OCI-LY7 (cell line): ENCODE results near the gene ATP2C1.
"Not testable (repeated sequence)": the region's sequence is repeated elsewhere in the genome, so short reads cannot be mapped to it uniquely, and the experiment has no call there.

Experiments used
- EZH2phosphoT487 ChIP-seq: fragments of 200-600 bp; sonication (generic); IDR thresholded peaks from 2 replicates; pipeline ENCODE4 v1.6.1; 2018; ENCODE audit warnings: low read depth, borderline replicate concordance, mild to moderate bottlenecking, mixed run types, antibody characterized with exemption, low read length, moderate library complexity, mixed read lengths
- TF ChIP-seq, protein P1 (sequence below): fragments of 200-600 bp; sonication (generic); conservative IDR thresholded peaks from 2 replicates; pipeline ENCODE4 v1.5.1; 2014; ENCODE audit warnings: mild to moderate bottlenecking, antibody characterized with exemption, low read length, moderate library complexity, mixed read lengths

DNA sequence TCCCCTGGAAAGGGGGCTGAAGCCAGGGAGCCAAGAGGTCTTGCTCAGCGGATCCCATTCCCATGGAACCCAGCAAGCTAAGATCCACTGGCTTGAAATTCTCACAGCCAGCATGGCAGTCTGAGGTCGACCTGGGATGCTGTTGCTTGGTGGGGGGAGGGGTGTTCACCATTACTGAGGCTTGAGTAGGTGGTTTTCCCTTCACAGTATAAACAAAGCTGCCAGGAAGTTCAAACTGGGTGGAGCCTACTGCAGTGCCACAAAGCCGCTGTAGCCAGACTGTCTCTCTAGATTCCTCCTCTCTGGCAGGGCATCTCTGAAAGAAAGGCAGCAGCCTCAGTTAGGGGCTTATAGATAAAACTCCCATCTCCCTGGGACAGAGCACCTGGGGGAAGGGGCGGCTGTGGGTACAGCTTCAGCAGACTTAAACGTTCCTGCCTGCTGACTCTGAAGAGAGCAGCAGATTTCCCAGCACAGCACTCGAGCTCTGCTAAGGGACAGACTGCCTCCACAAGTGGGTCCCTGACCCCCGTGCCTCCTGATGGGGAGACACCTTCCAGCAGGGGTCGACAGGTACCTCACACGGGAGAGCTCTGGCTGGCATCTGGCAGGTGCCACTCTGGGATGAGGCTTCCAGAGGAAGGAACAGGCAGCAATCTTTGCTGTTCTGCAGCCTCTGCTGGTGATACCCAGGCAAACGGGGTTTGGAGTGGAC is 148.5 kb downstream of the ATP2C1 start:
- TF ChIP-seq, protein P1, sequence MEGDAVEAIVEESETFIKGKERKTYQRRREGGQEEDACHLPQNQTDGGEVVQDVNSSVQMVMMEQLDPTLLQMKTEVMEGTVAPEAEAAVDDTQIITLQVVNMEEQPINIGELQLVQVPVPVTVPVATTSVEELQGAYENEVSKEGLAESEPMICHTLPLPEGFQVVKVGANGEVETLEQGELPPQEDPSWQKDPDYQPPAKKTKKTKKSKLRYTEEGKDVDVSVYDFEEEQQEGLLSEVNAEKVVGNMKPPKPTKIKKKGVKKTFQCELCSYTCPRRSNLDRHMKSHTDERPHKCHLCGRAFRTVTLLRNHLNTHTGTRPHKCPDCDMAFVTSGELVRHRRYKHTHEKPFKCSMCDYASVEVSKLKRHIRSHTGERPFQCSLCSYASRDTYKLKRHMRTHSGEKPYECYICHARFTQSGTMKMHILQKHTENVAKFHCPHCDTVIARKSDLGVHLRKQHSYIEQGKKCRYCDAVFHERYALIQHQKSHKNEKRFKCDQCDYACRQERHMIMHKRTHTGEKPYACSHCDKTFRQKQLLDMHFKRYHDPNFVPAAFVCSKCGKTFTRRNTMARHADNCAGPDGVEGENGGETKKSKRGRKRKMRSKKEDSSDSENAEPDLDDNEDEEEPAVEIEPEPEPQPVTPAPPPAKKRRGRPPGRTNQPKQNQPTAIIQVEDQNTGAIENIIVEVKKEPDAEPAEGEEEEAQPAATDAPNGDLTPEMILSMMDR = not testable (repeated sequence)
- not testable (repeated sequence) for TF ChIP-seq EZH2phosphoT487
